GM13976 (cell line): ENCODE measurements around the gene PQBP1.

Source experiments
- DNase-seq: peaks from one replicate; pipeline ENCODE4 v3.0.0; 2012; ENCODE audit warnings: low spot score
- CTCF ChIP-seq: IDR thresholded peaks from 2 replicates; pipeline ENCODE4 v1.5.1; 2012; ENCODE audit warnings: borderline replicate concordance, mild to moderate bottlenecking; ENCODE audit not compliant: insufficient read depth; ENCODE audit errors: extremely low read depth, missing control alignments, control extremely low read depth
- in situ Hi-C: fragments of 300-500 bp; cut with MboI; formaldehyde crosslinking; loops from one replicate; pipeline ENCODE4 v1.12.0; 2022; ENCODE audit warnings: low sequenced_read_pairs, mixed read lengths, inconsistent platforms; ENCODE audit not compliant: unreplicated experiment

The PQBP1 gene

GRCh38 chrX:48919947-48920717, 22.4 kb downstream of the PQBP1 start:
- no peak for DNase-seq
- in situ Hi-C loops = no loop called here
- TF ChIP-seq CTCF = no peak

- no peak for TF ChIP-seq CTCF
- no peak for DNase-seq
- in situ Hi-C loops = no loop called here
Observed at GRCh38 chrX:48920718-48921104, 23.0 kb downstream of the PQBP1 start.

- in situ Hi-C loops = no loop called here
- no peak for TF ChIP-seq CTCF
- no peak for DNase-seq
Observed at GRCh38 chrX:48923771-48924170, 26.0 kb downstream of the PQBP1 start.

GRCh38 chrX:48924270-48924669, 26.5 kb downstream of the PQBP1 start:
- DNase-seq = no peak
- in situ Hi-C loops = no loop called here
- no peak for TF ChIP-seq CTCF

GRCh38 chrX:48927123-48927522, 29.4 kb downstream of the PQBP1 start:
- in situ Hi-C loops = no loop called here
- no peak for TF ChIP-seq CTCF
- no peak for DNase-seq

GRCh38 chrX:48927736-48928382, 30.1 kb downstream of the PQBP1 start:
- in situ Hi-C loops = no loop called here
- TF ChIP-seq CTCF = no peak
- DNase-seq = no peak
